BJ (cell line): ENCODE results near the gene CITED4. TPM values are rescaled to one million over a fixed set of nuclear protein-coding genes. Genes with fewer than 3 reads are reported as not detected.

Experiments used
- CTCF ChIA-PET: fragments of 350-600 bp; formaldehyde crosslinking; extraction: SDS; loops from one replicate; lab custom pipeline; 2021; ENCODE audit warnings: antibody characterized with exemption, inconsistent platforms; lab: Yijun Ruan, JAX
- POLR2A ChIA-PET: fragments of 300-600 bp; sonication (Branson Sonifier 250); formaldehyde crosslinking; extraction: SDS; loops from one replicate; lab custom pipeline; 2021; ENCODE audit warnings: antibody characterized with exemption; lab: Charles Lee
- DNase-seq: peaks from one replicate; pipeline ENCODE4 v3.0.0-alpha.2; 2011; ENCODE audit warnings: low read depth
- H3K27me3 ChIP-seq: 2 replicates; pipeline ENCODE4 v1.6.0; 2011; ENCODE audit warnings: low read length; ENCODE audit not compliant: control insufficient read depth, insufficient read depth
- H3K36me3 ChIP-seq: 2 replicates; pipeline ENCODE4 v1.5.1; 2011; ENCODE audit warnings: low read length; ENCODE audit not compliant: control insufficient read depth, insufficient read depth
- H3K4me3 ChIP-seq: 2 replicates; pipeline ENCODE4 v1.5.1; 2011; ENCODE audit warnings: low read depth, mild to moderate bottlenecking, control low read depth, low read length
- polyA plus RNA-seq: library from polyadenylated mRNA; depleted of rRNA; stranded (reverse); fragments of >200 nt; gene quantifications from 2 replicates; pipeline ENCODE4 v1.2.3, GENCODE V29; 2011
- TF ChIP-seq, protein P1 (sequence below): IDR thresholded peaks from 2 replicates; pipeline ENCODE4 v1.5.1; 2011; ENCODE audit warnings: low read depth, mild to moderate bottlenecking, control low read depth, inconsistent platforms, low read length, moderate library complexity; ENCODE audit not compliant: insufficient read depth

The CITED4 gene
- polyA plus RNA-seq, 1 experiment, result 0.80 TPM

DNA sequence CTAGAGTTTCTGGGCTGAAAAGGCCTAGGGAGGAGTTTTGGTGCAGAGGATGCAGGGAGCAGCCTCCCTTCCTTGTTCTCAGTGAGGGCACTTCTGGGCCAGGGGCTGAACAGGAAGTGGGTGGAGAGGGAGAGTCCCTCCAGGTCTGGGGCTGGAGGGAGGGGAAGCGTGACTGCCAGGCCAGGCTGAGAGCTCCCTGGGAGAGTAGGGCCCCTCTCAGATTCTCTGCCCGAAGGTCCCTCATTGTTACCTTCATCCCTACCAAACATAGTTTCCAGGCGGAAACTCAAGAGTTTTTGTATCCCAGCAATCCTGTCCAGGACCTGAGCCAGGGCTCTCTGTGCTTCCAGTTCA lies 36.8 kb downstream of the CITED4 start:
- CTCF ChIA-PET, result no interaction called here
- TF ChIP-seq, protein P1, sequence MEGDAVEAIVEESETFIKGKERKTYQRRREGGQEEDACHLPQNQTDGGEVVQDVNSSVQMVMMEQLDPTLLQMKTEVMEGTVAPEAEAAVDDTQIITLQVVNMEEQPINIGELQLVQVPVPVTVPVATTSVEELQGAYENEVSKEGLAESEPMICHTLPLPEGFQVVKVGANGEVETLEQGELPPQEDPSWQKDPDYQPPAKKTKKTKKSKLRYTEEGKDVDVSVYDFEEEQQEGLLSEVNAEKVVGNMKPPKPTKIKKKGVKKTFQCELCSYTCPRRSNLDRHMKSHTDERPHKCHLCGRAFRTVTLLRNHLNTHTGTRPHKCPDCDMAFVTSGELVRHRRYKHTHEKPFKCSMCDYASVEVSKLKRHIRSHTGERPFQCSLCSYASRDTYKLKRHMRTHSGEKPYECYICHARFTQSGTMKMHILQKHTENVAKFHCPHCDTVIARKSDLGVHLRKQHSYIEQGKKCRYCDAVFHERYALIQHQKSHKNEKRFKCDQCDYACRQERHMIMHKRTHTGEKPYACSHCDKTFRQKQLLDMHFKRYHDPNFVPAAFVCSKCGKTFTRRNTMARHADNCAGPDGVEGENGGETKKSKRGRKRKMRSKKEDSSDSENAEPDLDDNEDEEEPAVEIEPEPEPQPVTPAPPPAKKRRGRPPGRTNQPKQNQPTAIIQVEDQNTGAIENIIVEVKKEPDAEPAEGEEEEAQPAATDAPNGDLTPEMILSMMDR, result no peak
- no peak for DNase-seq
- no peaks in the 10 kb centered on the region for H3K36me3 ChIP-seq
- POLR2A ChIA-PET, result no interaction called here
- H3K4me3 ChIP-seq, result no peak overlapping the region
- H3K27me3 ChIP-seq, result no peaks in the 10 kb centered on the region; the same call in none of the 2 replicates

DNA sequence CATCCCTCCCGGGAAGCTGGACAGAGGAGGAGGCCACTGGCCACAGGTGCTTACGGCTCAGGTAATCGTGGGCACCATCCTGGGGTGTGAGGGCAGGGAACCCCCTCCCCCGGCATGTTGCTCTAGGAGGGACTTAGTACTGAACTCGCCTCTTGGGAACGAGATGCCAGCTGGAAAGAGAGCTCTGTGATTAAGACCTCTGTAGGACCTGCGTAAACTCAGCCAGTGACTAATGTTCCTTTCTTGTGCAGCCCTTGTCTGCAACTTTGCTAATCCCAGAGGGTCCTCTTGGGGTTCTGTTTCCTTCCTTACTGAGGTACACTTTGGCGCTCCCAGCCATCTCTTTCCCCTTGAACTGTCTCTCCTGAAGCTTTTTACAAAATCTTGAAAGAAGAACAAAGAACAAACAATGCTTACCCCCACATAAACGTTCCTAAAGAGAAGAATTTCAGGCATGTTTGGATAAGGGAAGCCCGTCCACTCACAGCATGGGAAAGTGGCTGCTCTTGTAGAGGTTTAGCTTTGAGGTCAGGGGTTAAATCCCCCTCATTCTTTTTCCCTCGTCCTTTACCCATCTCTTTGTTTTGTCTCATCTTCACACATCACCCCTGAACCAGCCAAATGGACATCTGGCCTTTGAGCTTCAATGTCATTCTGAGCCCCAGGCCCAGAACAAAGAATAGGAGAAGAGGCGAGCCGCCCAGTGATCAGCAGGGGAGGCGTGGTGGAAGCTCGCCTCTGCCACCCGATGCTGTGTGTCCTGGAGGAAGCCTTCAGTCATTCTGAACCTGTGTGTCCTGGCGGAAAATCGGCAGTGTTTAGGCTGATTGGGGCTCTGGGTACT lies 37.4 kb downstream of the CITED4 start:
- CTCF ChIA-PET, result no interaction called here
- DNase-seq, result no peak
- Histone ChIP-seq H3K36me3 (no peaks in the 10 kb centered on the region), H3K4me3 (no peak overlapping the region), H3K27me3 (no peaks in the 10 kb centered on the region; the same call in none of the 2 replicates)
- POLR2A ChIA-PET, result no interaction called here
- TF ChIP-seq, protein P1, result no peak

DNA sequence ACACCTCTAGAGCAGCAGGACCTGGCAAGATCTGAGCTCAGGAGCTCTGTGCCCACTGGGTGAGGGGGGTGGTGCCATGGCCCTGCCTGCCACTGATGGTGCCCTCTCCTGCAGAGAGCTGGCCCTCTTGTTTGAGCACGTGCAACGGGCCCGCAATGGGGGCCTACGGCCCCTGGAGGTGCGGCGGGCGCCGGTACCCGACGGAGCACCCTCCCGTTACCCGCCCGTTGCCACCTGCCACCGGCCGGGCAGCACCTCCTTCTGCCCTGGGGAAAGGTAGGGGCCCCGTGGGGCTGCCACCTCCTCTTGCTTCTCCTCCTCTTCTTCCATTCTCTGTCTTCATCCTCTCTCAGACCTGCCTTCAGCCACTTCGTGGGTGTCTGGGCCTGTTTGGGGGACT lies 38.2 kb downstream of the CITED4 start:
- TF ChIP-seq, protein P1, result no peak

DNA sequence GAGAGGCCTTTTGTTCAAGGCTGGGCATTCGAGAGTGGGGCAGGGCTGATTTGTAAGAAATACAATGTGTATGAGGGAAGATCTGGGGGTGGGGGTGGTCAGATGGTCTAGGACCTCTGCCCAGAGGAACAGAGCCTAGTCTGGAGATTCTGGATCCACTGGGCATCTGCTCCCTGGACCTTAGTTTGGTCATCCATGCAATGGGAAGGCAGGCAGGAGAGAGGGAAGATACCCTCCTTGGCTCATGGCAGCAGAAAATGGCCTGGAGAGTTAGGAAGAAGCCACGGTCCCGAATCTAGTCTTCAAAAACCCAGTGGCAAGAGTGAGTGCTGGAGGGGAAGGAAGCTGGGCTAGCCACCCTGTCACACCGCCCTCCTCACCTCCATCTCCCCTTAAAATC lies 38.8 kb downstream of the CITED4 start:
- H3K36me3 ChIP-seq, result no peaks in the 10 kb centered on the region
- DNase-seq, result no peak
- ChIA-PET POLR2A (no interaction called here), CTCF (no interaction called here)
- H3K4me3 ChIP-seq, result no peak overlapping the region
- H3K27me3 ChIP-seq, result no peaks in the 10 kb centered on the region; the same call in none of the 2 replicates
- TF ChIP-seq, protein P1, result no peak

More for the DNA sequence above, 38.2 kb downstream of the CITED4 start:
- no peak overlapping the region for H3K4me3 ChIP-seq
- CTCF ChIA-PET, result no interaction called here
- POLR2A ChIA-PET, result no interaction called here
- no peaks in the 10 kb centered on the region for H3K36me3 ChIP-seq
- no peak for DNase-seq
- no peaks in the 10 kb centered on the region; the same call in none of the 2 replicates for H3K27me3 ChIP-seq

DNA sequence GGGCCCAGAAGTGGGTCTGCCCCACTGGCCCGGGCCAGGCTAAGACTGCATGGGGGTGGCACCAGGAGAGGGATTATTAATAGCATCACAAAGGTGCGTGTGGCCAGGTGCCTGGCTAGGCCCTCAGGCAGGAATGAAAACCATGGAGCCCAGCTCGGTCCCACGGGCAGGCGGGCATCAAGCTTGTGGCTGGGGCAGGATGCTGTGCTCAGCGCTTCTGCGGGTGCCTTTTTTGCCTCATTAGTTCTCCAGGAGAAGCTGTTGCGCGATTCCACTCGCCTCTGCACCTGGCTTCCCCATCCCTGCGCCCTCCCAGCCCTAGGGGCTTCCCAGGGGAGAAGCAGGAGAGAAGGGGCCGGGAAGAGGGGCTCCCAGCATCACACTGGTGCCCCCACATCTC lies 39.3 kb downstream of the CITED4 start:
- Histone ChIP-seq H3K36me3 (no peaks in the 10 kb centered on the region), H3K4me3 (no peak overlapping the region), H3K27me3 (no peaks in the 10 kb centered on the region; the same call in none of the 2 replicates)
- POLR2A ChIA-PET, result no interaction called here
- no peak for DNase-seq
- CTCF ChIA-PET, result no interaction called here
- TF ChIP-seq, protein P1, result no peak
